ENCODE data around the gene ATG9B.

The ATG9B gene

DNA sequence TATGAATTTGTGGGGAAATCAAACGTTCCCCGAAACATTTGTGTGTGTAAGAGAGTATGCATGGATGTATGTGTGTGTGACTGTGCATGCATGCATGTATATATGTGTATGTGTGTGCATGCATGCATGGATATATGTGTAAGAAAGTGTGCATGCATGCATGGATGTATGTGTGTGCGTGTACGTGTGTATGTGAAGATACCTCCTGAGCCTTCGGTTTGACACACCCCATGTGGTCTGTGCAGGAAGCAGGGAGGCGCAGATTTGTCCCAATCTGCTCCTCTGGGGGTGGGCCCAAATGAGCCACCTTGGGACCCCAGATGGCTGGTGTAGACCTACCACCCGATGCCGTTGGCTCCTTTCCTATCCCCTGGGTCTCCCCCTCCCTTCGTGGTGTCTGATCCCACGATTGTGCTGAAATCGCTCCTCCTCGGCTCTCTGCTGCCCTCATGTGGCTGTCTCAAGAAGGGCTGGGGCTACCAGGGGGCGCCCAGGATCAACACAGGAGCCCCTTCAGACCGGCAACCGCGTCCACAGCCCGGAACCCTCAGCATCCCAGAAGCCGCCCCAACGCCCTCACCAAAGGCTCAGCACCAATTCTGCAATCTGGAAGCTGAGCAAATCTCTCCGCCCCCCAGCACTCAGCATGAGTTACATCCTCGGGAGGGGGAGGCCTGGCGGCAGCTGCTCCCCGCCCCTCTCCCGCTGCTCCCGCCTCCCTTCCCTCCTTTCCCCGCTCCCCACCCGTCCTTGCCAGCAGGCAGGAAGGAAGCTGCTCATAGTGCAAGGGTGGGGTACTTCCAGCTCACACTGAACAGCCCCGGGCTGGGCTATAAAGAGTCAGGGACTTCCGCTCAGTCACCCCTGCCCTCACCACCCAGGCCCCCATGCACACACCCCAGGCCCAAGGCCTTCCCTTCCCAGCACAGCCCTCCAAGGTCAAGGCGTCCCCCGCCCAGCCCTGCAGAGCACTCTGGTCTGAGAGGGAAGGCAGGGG, 35.8 kb downstream of the ATG9B start:
- Histone ChIP-seq H3K9me3 (ENCODE audit: control insufficient read depth in 2 of 2, low read length in 2 of 2) (no peaks in the 10 kb centered on the region), H3K27ac (ENCODE audit: low read length) (peak overlapping the region; percentile 32), H3K4me3 (ENCODE audit: low read length in 2 of 2) (peak overlapping the region; percentile 13 to 60), H3K9ac (ENCODE audit: low read length in 2 of 2) (peak overlapping the region in 1 of 2 donors; percentile 52), H3K4me1 (ENCODE audit: control insufficient read depth, insufficient read depth, low read length) (peaks cover 26% of the 10 kb centered on the region), H3K36me3 (ENCODE audit: control insufficient read depth in 2 of 2, insufficient read depth in 2 of 2, low read length in 2 of 2) (no peaks in the 10 kb centered on the region), H3K27me3 (ENCODE audit: control insufficient read depth in 1 of 2, insufficient read depth in 2 of 2, low read length in 2 of 2) (no peaks in the 10 kb centered on the region)

DNA sequence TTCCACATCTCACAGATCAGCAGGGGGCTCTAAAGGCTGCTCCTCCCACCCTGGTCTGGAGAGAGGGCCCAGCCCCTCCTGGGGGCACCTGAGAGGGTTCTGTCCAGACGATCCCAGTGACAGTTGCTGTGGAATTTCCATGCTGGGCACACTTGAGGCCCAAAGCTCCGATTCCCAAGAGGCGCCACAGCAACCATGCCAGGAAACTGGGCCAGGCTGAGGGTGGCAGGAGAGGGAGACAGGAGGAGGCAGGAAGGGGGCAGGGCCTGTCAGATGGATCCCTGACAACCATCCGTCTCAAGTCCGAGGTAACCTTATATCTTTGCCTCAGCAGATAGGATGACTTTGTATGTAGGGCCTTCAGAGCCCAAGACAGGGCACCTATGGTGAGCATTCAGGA, 37.7 kb downstream of the ATG9B start:
- no peaks in the 10 kb centered on the region for H3K27me3 ChIP-seq (ENCODE audit: control insufficient read depth in 1 of 2, insufficient read depth in 2 of 2, low read length in 2 of 2)
- no peaks in the 10 kb centered on the region for H3K9me3 ChIP-seq (ENCODE audit: control insufficient read depth in 2 of 2, low read length in 2 of 2)
- H3K27ac ChIP-seq (ENCODE audit: low read length): no peak overlapping the region
- H3K4me3 ChIP-seq (ENCODE audit: low read length in 2 of 2): no peak overlapping the region
- H3K9ac ChIP-seq (ENCODE audit: low read length in 2 of 2): no peak overlapping the region
- peaks cover 26% of the 10 kb centered on the region for H3K4me1 ChIP-seq (ENCODE audit: control insufficient read depth, insufficient read depth, low read length)
- no peaks in the 10 kb centered on the region for H3K36me3 ChIP-seq (ENCODE audit: control insufficient read depth in 2 of 2, insufficient read depth in 2 of 2, low read length in 2 of 2)

DNA sequence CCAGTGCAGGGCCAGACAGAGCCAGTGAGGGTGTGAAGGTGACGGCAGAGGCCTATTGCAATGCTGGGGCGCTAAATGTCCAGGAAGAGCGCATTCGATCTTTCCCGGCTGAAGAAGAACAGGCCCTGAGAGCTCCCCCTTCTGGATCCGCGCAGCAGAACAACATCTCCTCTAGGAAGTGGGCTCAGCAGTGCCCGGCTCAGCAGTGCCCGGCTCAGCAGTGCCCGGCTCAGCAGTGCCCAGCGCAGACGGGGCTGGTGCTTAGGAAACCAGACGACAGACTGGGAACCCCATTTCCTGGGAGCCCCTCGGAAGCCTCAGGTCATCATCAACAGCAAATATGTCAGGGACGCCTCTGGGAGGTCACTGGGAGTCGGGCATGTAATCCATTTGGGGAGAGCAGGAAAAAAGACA, 38.2 kb downstream of the ATG9B start:
- Histone ChIP-seq H3K36me3 (ENCODE audit: control insufficient read depth in 2 of 2, insufficient read depth in 2 of 2, low read length in 2 of 2) (no peaks in the 10 kb centered on the region), H3K27me3 (ENCODE audit: control insufficient read depth in 1 of 2, insufficient read depth in 2 of 2, low read length in 2 of 2) (no peaks in the 10 kb centered on the region), H3K4me1 (ENCODE audit: control insufficient read depth, insufficient read depth, low read length) (peaks cover 26% of the 10 kb centered on the region), H3K9me3 (ENCODE audit: control insufficient read depth in 2 of 2, low read length in 2 of 2) (no peaks in the 10 kb centered on the region), H3K9ac (ENCODE audit: low read length in 2 of 2) (no peak overlapping the region), H3K4me3 (ENCODE audit: low read length in 2 of 2) (no peak overlapping the region), H3K27ac (ENCODE audit: low read length) (no peak overlapping the region)

DNA sequence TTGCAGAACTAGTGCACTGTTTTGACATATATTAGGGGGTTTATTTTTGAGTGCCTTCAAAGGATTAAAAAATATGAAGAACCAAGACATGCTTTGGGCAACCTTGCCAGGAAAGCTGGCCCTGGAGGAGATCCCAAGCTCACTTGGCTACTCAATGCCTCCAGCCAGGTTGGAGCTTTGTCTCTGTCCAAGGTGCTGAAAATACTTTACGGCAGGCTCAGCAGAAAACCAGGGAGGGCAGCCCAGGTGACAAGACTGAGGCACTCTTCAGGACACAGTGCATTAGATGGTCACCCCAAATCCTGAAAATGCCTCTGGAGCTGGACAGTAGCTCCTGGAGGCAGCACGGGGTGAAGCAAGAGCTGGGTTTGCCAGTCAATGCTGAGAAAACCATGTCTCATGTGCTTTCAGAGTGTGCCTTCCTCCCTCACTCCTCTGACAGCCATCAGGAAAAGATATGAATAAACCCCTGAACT, 40.4 kb downstream of the ATG9B start:
- H3K9me3 ChIP-seq (ENCODE audit: control insufficient read depth in 2 of 2, low read length in 2 of 2): no peaks in the 10 kb centered on the region
- no peak overlapping the region for H3K9ac ChIP-seq (ENCODE audit: low read length in 2 of 2)
- H3K27ac ChIP-seq (ENCODE audit: low read length): no peak overlapping the region
- peaks cover 30% of the 10 kb centered on the region for H3K4me1 ChIP-seq (ENCODE audit: control insufficient read depth, insufficient read depth, low read length)
- no peaks in the 10 kb centered on the region for H3K27me3 ChIP-seq (ENCODE audit: control insufficient read depth in 1 of 2, insufficient read depth in 2 of 2, low read length in 2 of 2)
- H3K4me3 ChIP-seq (ENCODE audit: low read length in 2 of 2): no peak overlapping the region
- H3K36me3 ChIP-seq (ENCODE audit: control insufficient read depth in 2 of 2, insufficient read depth in 2 of 2, low read length in 2 of 2): no peaks in the 10 kb centered on the region

DNA sequence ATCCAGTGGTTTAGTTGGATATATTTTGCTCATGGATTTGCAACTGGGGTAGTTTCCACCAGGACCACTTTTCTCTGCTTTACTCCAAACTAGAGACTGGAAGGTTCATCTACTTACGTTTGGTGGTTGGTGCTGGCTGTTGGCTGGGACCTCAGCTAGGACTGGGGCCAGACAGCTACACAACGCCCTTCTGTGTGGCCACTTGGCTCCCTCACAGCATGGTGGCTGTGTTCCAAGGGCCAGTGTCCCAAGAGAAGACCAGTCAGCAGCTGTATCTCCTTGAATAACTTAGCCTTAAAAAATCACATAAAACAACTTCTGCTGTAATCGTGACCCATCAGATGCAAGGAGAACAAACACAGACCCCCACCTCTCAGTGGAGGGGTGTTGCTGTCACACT, 41.9 kb downstream of the ATG9B start:
- H3K36me3 ChIP-seq (ENCODE audit: control insufficient read depth in 2 of 2, insufficient read depth in 2 of 2, low read length in 2 of 2): no peaks in the 10 kb centered on the region
- no peaks in the 10 kb centered on the region for H3K27me3 ChIP-seq (ENCODE audit: control insufficient read depth in 1 of 2, insufficient read depth in 2 of 2, low read length in 2 of 2)
- H3K4me1 ChIP-seq (ENCODE audit: control insufficient read depth, insufficient read depth, low read length): peaks cover 28% of the 10 kb centered on the region
- H3K9ac ChIP-seq (ENCODE audit: low read length in 2 of 2): no peak overlapping the region
- H3K27ac ChIP-seq (ENCODE audit: low read length): no peak overlapping the region
- H3K9me3 ChIP-seq (ENCODE audit: control insufficient read depth in 2 of 2, low read length in 2 of 2): no peaks in the 10 kb centered on the region
- no peak overlapping the region for H3K4me3 ChIP-seq (ENCODE audit: low read length in 2 of 2)

DNA sequence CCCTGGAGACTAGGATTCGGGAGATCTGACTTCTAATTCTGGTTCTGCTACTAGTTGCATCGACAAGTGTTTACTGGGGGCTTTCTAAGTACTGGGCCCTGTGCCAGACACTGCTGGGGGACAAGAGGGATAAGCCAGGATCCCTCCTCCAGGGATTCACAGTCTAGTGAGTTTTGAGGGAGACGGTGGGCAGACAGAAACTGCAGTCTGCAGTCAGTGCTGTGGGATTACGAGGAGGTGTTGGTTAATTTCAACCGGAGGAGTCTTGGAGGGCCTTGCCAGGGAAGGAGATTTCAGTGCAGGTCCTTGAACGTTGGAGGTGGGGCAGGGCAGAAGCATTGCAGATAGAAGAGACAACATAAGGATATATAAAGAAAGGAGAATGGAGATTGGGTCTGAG, 42.6 kb downstream of the ATG9B start:
- H3K27ac ChIP-seq (ENCODE audit: low read length): no peak overlapping the region
- no peak overlapping the region for H3K9ac ChIP-seq (ENCODE audit: low read length in 2 of 2)
- peaks cover 0 to 2% of the 10 kb centered on the region in 2 donors for H3K27me3 ChIP-seq (ENCODE audit: control insufficient read depth in 1 of 2, insufficient read depth in 2 of 2, low read length in 2 of 2)
- peaks cover 35% of the 10 kb centered on the region for H3K4me1 ChIP-seq (ENCODE audit: control insufficient read depth, insufficient read depth, low read length)
- H3K36me3 ChIP-seq (ENCODE audit: control insufficient read depth in 2 of 2, insufficient read depth in 2 of 2, low read length in 2 of 2): no peaks in the 10 kb centered on the region
- H3K9me3 ChIP-seq (ENCODE audit: control insufficient read depth in 2 of 2, low read length in 2 of 2): no peaks in the 10 kb centered on the region
- H3K4me3 ChIP-seq (ENCODE audit: low read length in 2 of 2): no peak overlapping the region

DNA sequence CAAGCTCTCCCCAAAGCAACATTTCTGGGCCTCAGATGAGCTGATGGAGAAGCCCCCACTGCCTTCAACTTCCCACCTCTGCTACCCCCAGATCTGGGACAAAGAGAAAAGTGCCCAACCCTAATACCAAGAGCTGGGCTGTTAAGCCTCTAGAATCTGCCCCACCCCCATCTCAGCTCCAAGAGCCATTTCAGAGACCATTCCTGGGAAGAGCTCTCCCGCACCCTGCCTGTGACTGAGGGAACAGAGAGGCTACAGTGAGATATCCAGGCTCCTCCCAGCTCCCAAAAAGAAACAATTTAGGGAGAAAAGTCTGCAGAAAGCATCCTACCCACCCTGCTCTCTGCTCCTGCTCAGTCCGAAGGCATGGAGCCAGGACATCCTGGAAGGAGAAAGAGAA, 43.6 kb downstream of the ATG9B start:
- peaks cover 0 to 2% of the 10 kb centered on the region in 2 donors for H3K27me3 ChIP-seq (ENCODE audit: control insufficient read depth in 1 of 2, insufficient read depth in 2 of 2, low read length in 2 of 2)
- H3K4me1 ChIP-seq (ENCODE audit: control insufficient read depth, insufficient read depth, low read length): peaks cover 37% of the 10 kb centered on the region
- H3K9ac ChIP-seq (ENCODE audit: low read length in 2 of 2): no peak overlapping the region
- no peaks in the 10 kb centered on the region for H3K9me3 ChIP-seq (ENCODE audit: control insufficient read depth in 2 of 2, low read length in 2 of 2)
- H3K4me3 ChIP-seq (ENCODE audit: low read length in 2 of 2): no peak overlapping the region
- peak overlapping the region; percentile 88 for H3K27ac ChIP-seq (ENCODE audit: low read length)
- H3K36me3 ChIP-seq (ENCODE audit: control insufficient read depth in 2 of 2, insufficient read depth in 2 of 2, low read length in 2 of 2): no peaks in the 10 kb centered on the region

DNA sequence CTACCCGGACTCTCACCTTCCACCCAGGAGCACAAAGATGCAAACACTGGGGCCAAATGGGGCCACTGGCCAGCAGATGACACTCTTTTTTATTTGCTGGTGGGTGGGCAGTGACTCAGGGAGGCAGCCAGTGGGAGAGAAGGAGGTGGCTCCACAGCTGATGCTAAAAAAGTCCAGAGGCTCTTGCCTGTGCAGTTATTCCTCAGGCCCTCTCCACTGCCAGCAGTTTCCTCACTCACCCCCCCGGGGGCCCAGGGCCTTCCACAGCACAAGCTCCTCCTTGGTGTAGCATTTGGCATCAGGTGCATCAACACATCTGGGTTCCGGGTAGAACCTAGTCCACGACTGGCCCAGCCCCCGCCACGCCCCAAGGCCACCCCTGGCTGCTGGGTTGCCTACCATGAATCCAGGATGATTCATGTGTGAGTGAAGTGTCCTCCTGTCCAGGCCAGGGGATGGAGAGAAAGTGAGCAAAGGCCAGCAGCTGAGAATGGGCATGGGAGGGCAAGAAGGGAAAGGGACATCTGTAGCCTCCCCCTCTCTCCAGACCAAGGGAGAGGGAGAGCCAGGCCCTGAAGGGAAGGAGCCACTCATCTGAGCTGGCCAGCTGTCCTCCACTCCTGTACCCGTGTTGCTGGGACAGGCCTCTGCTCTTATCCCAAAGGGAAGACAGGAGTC, 44.4 kb downstream of the ATG9B start:
- Histone ChIP-seq H3K9ac (ENCODE audit: low read length in 2 of 2) (peak overlapping the region in 1 of 2 donors; percentile 47), H3K9me3 (ENCODE audit: control insufficient read depth in 2 of 2, low read length in 2 of 2) (no peaks in the 10 kb centered on the region), H3K27me3 (ENCODE audit: control insufficient read depth in 1 of 2, insufficient read depth in 2 of 2, low read length in 2 of 2) (peaks cover 0 to 2% of the 10 kb centered on the region in 2 donors), H3K4me1 (ENCODE audit: control insufficient read depth, insufficient read depth, low read length) (peaks cover 45% of the 10 kb centered on the region), H3K4me3 (ENCODE audit: low read length in 2 of 2) (peak overlapping the region; percentile 35 to 74), H3K36me3 (ENCODE audit: control insufficient read depth in 2 of 2, insufficient read depth in 2 of 2, low read length in 2 of 2) (no peaks in the 10 kb centered on the region), H3K27ac (ENCODE audit: low read length) (peak overlapping the region; percentile 88)

DNA sequence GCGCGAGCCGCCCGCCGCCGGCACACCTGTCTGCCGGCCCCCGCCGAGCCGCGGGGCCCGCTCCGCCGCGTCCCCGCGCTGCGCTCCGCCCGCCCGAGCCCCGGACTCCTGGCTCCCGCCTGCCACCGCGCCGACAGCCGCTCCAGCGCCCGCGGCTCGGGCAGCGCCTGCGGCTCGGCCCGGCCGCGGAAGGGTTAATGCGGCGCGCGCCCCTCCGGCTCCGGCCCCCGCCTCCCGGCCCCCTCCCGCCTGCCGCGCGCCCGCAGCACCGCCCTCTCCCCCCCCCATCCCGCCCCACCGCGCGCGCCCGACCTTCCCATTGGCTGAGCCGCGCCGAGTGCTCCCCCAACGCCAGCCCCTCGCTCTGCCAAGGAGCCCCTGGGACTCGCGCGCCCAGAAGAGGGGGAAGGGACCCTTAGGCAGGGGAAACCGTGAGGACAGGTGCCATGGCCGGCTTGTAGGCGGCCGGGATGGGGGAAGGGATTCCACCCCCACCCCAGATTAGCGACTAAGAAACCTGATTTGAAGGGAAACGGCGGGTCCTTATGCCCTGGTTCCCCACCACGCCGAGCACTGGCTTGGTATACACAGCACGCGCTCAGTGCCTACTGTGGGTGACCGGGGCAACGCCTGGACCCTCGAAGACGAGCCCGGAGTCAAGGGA, 46.0 kb downstream of the ATG9B start, which contains the start of gene KCNH2:
Gene KCNH2 (minus strand): TSS at position 196 of the 664 bp plus-strand sequence. CDS start 408 bp downstream, outside the sequence.
- Histone ChIP-seq H3K9me3 (ENCODE audit: control insufficient read depth in 2 of 2, low read length in 2 of 2) (no peaks in the 10 kb centered on the region), H3K9ac (ENCODE audit: low read length in 2 of 2) (peak within 1 kb of the TSS; percentile 59 to 81), H3K27me3 (ENCODE audit: control insufficient read depth in 1 of 2, insufficient read depth in 2 of 2, low read length in 2 of 2) (peaks cover 0 to 2% of the 10 kb centered on the region in 2 donors), H3K36me3 (ENCODE audit: control insufficient read depth in 2 of 2, insufficient read depth in 2 of 2, low read length in 2 of 2) (no peaks in the 10 kb centered on the region), H3K4me3 (ENCODE audit: low read length in 2 of 2) (peak within 1 kb of the TSS; percentile 78 to 86), H3K4me1 (ENCODE audit: control insufficient read depth, insufficient read depth, low read length) (peaks cover 61% of the 10 kb centered on the region), H3K27ac (ENCODE audit: low read length) (peak within 1 kb of the TSS; percentile 92)

DNA sequence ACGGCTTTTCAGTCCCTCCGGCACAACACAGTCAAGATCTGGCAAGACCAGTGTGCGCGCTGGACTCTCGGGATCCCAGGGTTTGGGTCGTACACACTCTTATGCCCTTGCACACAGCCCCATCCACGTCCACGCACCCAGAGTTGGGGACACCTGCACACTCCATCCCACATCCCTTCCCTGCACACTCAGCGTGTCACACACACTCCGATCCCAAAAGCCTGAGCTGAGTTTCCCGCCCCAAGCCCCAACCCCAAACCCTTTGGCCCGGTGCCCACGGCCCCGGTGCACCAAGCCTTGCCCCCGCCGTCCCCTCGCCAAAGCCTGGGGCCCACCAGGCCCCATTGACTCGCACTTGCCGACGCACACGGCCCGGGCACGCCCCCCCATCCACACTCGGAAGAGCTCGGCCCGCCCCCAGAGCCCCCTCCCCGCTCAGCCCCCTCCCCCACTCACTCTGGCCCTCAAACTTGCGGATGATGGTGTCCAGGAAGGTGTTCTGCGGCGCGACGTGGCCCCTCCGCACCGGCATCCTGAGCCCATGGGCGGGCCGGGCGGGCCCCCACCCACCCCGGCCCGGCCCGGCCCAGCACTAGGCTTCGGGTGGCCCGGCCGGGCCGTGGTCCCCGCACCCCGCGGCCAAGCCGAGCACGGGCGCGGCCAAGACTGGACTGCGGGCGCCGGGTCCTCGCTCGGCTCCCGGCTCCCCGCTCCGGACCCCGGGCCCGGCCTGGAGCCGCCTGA, 46.7 kb downstream of the ATG9B start:
- Histone ChIP-seq H3K4me1 (ENCODE audit: control insufficient read depth, insufficient read depth, low read length) (peaks cover 68% of the 10 kb centered on the region), H3K4me3 (ENCODE audit: low read length in 2 of 2) (peak overlapping the region; percentile 78 to 86), H3K36me3 (ENCODE audit: control insufficient read depth in 2 of 2, insufficient read depth in 2 of 2, low read length in 2 of 2) (no peaks in the 10 kb centered on the region), H3K9ac (ENCODE audit: low read length in 2 of 2) (peak overlapping the region; percentile 59 to 81), H3K27me3 (ENCODE audit: control insufficient read depth in 1 of 2, insufficient read depth in 2 of 2, low read length in 2 of 2) (peaks cover 0 to 2% of the 10 kb centered on the region in 2 donors), H3K9me3 (ENCODE audit: control insufficient read depth in 2 of 2, low read length in 2 of 2) (no peaks in the 10 kb centered on the region), H3K27ac (ENCODE audit: low read length) (peak overlapping the region; percentile 92)
